Right hindlimb (tissue), 1 donor: ENCODE measurements around the gene ABHD1.
"Not testable (repeated sequence)": the region's sequence is repeated elsewhere in the genome, so short reads cannot be mapped to it uniquely, and the experiment has no call there.

Experiments used
- DNase-seq: peaks from one replicate; pipeline ENCODE4 v3.0.0-alpha.2; 2018

Gene ABHD1

DNA sequence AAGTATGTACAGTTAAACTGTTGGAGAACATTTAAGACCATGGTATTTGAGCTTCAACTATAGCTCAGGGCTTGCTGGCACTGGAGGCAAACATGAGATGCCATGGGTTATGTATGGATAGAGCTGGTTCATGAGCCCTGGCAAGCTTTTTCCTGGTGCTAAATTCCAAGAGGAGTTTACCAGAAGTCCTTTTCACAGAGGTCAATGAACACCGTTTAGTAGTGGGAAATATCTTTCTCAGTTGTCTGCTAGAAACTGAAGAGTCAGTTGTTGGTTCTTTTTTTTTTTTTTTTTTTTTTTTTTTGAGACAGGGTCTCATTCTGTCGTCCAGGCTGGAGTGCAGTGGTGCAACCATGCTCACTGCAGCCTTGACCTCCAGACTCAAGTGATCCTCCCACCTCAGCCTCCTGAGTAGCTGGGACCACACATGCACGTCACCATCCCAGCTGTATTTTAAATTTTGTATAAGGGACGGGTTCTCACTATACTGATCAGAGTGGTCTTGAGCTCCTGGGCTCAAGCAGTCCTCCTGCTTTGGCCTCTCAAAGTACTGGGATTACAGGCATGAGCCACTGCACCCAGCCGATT lies 35.7 kb upstream of the ABHD1 start:
- no peak for DNase-seq

DNA sequence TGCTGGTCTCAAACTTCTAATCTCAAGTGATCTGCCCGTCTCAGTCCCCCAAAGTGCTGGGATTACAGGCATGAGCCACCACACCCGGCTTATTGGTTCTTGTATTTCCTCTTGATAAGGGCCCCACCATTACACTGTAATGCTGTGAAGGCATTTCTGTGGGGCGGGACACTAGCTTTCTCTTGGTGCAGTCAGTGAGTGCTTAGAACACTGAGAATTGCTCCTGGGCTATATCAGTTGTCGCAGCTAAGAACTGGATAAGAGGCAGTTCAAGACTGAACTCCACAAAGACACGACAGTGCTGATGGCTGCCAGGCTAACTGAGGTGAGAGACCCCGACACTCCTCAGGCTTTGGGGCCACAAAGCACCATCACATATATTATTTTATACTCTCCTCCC lies 35.0 kb upstream of the ABHD1 start:
- DNase-seq = no peak

GRCh38 chr2:27089111-27089954 lies 34.3 kb upstream of the ABHD1 start:
- DNase-seq = no peak

DNA sequence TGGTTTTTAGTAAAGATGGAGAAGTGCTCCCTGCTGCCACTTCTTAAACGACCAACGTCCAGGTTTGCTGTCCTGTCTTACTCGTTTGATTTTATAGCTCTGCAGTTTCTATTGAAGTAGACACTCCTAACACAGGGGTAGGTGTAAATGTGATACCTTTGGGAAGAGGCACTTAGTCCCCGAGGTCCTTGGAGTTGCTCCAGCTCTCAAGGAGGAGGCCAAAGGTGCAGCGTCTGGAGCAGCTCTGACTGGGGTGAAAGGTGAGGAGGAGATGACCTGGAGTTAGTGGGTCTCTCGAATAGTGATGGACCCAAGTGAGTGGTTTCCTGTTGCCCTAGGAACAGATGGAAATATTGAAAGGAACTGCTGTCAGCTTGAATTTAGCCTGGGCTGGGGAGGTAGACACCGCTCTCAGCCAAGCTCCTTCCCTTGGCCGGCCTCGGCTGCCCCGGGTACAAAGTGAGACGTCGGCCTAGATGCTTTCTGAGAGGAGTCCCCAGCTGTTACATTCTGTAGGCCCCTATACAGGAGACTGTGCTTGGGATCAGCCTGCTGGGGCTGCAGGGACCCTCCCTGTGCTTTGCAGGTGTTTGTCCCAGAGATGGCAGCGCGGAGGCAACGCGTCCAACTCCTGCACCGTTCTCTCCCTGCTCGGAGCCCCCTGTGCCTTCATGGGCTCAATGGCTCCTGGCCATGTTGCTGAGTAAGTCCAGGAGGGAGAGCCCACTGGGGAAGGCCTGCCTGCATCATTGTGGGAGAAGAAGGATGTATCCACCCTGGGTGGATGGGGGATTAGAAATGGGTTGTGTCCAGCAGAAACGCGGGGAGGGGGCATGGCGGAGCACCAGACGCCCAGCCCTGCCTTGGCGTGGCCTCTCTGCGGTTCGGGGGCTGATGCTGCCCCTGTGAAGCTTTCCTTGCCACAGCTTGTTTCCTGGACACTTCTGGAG lies 31.6 kb upstream of the ABHD1 start:
- no peak for DNase-seq

GRCh38 chr2:27092696-27093429 lies 30.8 kb upstream of the ABHD1 start:
- DNase-seq = no peak

GRCh38 chr2:27093430-27094352 lies 29.9 kb upstream of the ABHD1 start:
- no peak for DNase-seq

GRCh38 chr2:27094353-27094984 lies 29.1 kb upstream of the ABHD1 start:
- DNase-seq = no peak

DNA sequence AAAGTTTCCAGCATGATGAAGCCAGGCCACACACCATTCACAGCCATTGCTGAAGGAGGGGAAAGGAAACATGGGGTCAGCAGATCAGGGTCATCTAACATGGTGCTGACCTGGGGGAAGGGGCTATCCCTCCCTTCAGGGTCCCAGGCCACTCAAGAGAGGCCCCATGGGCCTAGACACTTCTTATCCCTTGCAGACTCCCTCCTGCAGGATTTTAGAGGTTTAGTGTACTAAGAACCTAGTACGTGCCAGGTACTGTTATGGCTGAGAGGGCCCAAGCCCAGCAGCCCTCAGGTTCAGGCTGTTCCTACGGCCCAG lies 28.2 kb upstream of the ABHD1 start:
- no peak for DNase-seq

DNA sequence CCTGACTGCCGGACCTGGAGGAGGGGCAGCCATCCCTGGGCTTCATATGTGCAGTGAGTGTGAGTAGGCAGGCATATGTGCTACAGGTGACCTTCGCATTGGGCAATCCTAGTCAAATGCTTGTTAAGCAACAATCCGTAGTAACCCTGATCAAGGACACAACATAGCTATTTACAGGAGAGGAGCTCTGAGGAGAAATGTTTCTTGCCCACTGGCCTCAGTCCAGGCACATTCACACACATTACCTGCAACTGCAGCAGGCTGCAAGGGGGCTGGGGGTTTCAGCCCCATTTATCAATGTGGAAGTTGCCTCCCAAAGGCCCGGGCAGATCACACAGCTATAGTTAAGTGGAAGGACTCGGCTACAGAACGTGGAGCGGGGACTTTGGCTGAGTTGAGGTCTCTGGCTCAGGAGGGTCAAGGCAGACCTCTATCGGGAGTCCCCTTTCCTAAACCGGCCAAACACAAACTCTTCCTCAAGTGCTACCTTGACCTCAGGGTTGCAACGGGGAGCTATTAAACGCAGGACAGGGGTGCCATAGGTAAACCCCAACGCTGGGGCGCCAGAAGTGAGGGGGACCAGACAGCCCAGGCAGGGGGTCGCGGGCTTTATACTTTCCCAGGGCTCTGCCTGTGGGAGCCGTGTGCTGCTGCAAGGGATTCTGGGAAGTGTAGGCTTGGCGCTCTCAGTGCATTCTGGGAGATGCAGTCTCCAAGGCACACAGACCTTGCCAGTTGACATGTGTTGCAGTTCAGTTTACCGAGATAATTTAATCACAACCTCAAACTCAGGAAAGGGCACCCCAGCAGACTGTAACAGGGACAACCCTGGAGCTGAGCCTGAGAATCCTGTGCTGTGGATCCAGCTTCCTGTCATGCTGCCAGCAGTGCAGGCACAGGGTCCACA lies 27.6 kb upstream of the ABHD1 start:
- peak; percentile 78 for DNase-seq

DNA sequence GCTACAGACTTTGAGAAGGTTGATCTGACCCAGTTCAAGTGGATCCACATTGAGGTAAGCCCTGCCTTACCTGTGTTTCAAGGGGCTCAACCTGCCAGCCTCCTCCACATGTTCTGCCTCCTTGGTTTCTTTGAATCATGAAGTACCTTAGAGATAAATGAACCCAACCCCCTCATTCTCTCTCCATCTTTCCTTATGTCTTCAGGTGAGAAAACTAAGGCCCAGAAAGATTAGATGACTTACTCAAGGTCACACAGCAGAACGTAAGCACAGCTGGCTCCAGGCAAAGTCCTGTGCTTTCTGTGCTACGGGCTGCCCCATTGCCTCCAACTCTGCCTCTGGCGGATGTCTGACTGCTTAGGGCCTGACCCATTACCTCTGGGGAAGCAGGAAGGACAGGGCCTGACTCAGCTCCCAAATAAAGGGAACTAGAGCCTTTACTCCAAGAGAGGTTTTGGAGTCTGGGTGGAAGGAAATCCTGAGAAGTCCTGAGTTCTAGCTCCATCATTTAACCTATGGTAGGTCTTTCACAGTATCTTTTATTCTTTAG lies 26.8 kb upstream of the ABHD1 start:
- DNase-seq = no peak

GRCh38 chr2:27097341-27097740 lies 26.3 kb upstream of the ABHD1 start:
- no peak for DNase-seq

- DNase-seq = no peak
These were observed 24.2 kb upstream of the ABHD1 start for GRCh38 chr2:27099334-27099955.

DNA sequence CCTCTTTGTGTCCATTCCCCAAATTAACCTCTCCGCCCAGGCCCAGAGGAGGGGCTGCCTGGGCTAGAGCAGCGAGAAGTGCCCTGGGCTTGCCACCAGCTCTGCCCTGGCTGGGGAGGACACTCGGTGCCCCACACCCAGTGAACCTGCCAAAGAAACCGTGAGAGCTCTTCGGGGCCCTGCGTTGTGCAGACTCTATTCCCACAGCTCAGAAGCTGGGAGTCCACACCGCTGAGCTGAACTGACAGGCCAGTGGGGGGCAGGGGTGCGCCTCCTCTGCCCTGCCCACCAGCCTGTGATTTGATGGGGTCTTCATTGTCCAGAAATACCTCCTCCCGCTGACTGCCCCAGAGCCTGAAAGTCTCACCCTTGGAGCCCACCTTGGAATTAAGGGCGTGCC lies 23.6 kb upstream of the ABHD1 start:
- DNase-seq = no peak

- DNase-seq = no peak
These were observed 21.3 kb upstream of the ABHD1 start for GRCh38 chr2:27102329-27102728.

DNA sequence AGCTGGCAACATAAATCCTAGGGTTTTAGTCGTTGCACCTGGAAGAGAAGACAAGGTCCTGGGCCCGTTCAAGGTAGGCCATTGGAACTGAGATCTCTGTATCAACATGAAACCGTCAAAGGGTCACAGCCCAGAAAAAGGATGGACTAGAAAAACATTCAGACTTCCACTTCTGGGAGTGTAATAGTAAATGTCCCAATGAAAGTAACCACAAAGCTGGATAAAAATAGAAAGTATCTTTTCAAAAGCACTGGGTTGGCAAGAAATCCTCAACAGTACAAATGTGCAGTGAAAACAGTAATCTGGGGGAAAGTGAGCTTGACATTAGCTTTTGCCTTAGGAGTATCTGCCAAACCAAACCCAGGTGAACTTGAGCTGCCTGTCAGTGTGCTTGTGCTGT lies 17.6 kb upstream of the ABHD1 start:
- no peak for DNase-seq

DNA sequence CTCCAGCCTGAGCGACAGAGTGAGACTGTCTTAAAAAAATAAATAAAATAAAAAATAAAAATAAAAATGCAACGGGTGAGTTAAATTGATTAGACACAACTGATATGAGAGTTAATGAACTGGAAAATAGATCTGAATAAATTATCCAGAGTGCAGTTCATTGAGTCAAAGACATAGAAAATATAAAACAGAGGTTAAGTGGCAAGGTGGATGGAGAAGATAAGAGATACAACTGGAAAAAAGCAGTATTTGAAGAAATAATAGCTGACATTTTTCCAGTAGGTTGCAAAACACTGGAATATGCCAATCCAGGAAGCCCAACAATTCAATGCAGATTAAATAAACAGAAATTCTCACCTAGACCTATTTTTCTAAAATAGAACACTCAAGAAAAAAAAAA lies 15.4 kb upstream of the ABHD1 start:
- DNase-seq = no peak

- DNase-seq = no peak
These were observed 14.5 kb upstream of the ABHD1 start for GRCh38 chr2:27109083-27109482.

DNA sequence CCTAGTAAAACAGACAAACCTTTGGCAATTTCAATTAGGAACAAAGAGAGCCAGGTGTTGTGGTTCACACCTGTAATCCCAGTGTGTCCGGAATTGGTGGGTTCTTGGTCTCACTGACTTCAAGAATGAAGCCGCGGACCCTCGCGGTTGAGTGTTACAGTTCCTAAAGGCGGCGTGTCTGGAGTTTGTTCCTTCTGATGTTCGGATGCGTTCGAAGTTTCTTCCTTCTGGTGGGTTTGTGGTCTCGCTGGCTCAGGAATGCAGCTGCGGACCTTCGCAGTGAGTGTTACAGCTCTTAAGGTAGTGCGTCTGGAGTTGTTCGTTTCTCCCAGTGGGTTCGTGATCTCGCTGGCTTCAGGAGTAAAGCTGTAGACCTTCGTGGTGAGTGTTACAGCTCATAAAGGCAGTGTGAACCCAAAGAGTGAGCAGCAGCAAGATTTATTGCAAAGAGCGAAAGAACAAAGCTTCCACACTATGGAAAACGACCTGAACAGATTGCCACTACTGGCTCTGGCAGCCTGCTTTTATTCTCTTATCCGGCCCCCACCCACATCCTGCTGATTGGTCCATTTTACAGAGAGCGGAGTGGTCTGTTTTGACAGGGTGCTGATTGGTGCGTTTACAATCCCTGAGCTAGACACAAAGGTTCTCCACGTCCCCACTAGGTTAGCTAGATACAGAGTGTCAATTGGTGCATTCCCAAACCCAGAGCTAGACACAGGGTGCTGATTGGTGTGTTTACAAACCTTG lies 12.8 kb upstream of the ABHD1 start:
- DNase-seq = not testable (repeated sequence)
